ENCODE results near the gene NFIA. TPM values are rescaled to one million over a fixed set of nuclear protein-coding genes. Genes with fewer than 3 reads are reported as not detected.

The NFIA gene
- polyA plus RNA-seq, 1 donor (not counting 4 experiments of a cell fraction or from before 2014, with no cell fraction given), result 14.7 TPM

- no peak for TF ChIP-seq CTCF (optimal IDR thresholded peaks at IDR 0.05 in 1 of 3, IDR thresholded peaks at IDR 0.05 in 1 of 3, conservative IDR thresholded peaks at IDR 0.05 in 1 of 3; ENCODE audit: extremely low read depth in 1 of 3, insufficient read depth in 2 of 3, low read length in 3 of 3)
- TF ChIP-seq EZH2 (IDR thresholded peaks at IDR 0.05; ENCODE audit: low read length), result no peak
- Histone ChIP-seq H3K27ac (ENCODE audit: control insufficient read depth, insufficient read depth, low read length) (no peak overlapping the region), H3K9me3 (ENCODE audit: control insufficient read depth, low read depth, low read length) (no peaks in the 10 kb centered on the region), H4K20me1 (ENCODE audit: control insufficient read depth, extremely low read depth, insufficient read depth, low read length) (no peaks in the 10 kb centered on the region), H2AFZ (ENCODE audit: control insufficient read depth, low read length) (no peak overlapping the region), H3K79me2 (ENCODE audit: control insufficient read depth, insufficient read depth, low read length) (no peaks in the 10 kb centered on the region), H3K4me3 (ENCODE audit: control insufficient read depth in 2 of 3, extremely low read depth in 1 of 3, insufficient read depth in 2 of 3, low read depth in 1 of 3, low read length in 3 of 3) (no peak overlapping the region), H3K9ac (ENCODE audit: control insufficient read depth, extremely low read depth, insufficient read depth, low read length) (no peak overlapping the region), H3K9me1 (ENCODE audit: control insufficient read depth, extremely low read depth, insufficient read depth, low read length) (no peaks in the 10 kb centered on the region), H3K4me1 (ENCODE audit: control insufficient read depth, extremely low read depth, insufficient read depth, low read length) (peaks cover 28% of the 10 kb centered on the region), H3K27me3 (ENCODE audit: control insufficient read depth, extremely low read depth, insufficient read depth, low read length) (no peaks in the 10 kb centered on the region), H3K36me3 (ENCODE audit: control insufficient read depth in 2 of 2, extremely low read depth in 1 of 2, insufficient read depth in 2 of 2, low read length in 2 of 2) (no peaks in the 10 kb centered on the region), H3K4me2 (ENCODE audit: control insufficient read depth, extremely low read depth, insufficient read depth, low read depth, low read length) (no peak overlapping the region)
- dilution Hi-C loops (cut with MboI; ENCODE audit: extremely low pct_ligation_motif_present, low sequenced_read_pairs), result no loop called here
- DNase-seq (ENCODE audit: low read depth, low spot score), result no peak
- no peak for FAIRE-seq
These were observed 234.1 kb downstream of the NFIA start for GRCh38 chr1:61316493-61316892.

GRCh38 chr1:61318319-61319125 lies 236.2 kb downstream of the NFIA start:
- Histone ChIP-seq H3K9me3 (ENCODE audit: control insufficient read depth, low read depth, low read length) (no peaks in the 10 kb centered on the region), H3K79me2 (ENCODE audit: control insufficient read depth, insufficient read depth, low read length) (no peaks in the 10 kb centered on the region), H3K4me1 (ENCODE audit: control insufficient read depth, extremely low read depth, insufficient read depth, low read length) (peaks cover 48% of the 10 kb centered on the region), H3K9me1 (ENCODE audit: control insufficient read depth, extremely low read depth, insufficient read depth, low read length) (no peaks in the 10 kb centered on the region), H3K4me3 (ENCODE audit: control insufficient read depth in 2 of 3, extremely low read depth in 1 of 3, insufficient read depth in 2 of 3, low read depth in 1 of 3, low read length in 3 of 3) (peak overlapping the region in 2 of 3 experiments; percentile 3 to 45), H3K27ac (ENCODE audit: control insufficient read depth, insufficient read depth, low read length) (peak overlapping the region; percentile 93), H3K9ac (ENCODE audit: control insufficient read depth, extremely low read depth, insufficient read depth, low read length) (peak overlapping the region; percentile 68), H3K27me3 (ENCODE audit: control insufficient read depth, extremely low read depth, insufficient read depth, low read length) (no peaks in the 10 kb centered on the region), H3K4me2 (ENCODE audit: control insufficient read depth, extremely low read depth, insufficient read depth, low read depth, low read length) (peak overlapping the region; percentile 86), H3K36me3 (ENCODE audit: control insufficient read depth in 2 of 2, extremely low read depth in 1 of 2, insufficient read depth in 2 of 2, low read length in 2 of 2) (no peaks in the 10 kb centered on the region), H4K20me1 (ENCODE audit: control insufficient read depth, extremely low read depth, insufficient read depth, low read length) (no peaks in the 10 kb centered on the region), H2AFZ (ENCODE audit: control insufficient read depth, low read length) (peak overlapping the region; percentile 53)
- FAIRE-seq (peak; percentile 69), DNase-seq (ENCODE audit: low read depth, low spot score) (no peak)
- dilution Hi-C loops (cut with MboI; ENCODE audit: extremely low pct_ligation_motif_present, low sequenced_read_pairs), result no loop called here
- TF ChIP-seq EZH2 (IDR thresholded peaks at IDR 0.05; ENCODE audit: low read length), result no peak
- no peak for TF ChIP-seq CTCF (optimal IDR thresholded peaks at IDR 0.05 in 1 of 3, IDR thresholded peaks at IDR 0.05 in 1 of 3, conservative IDR thresholded peaks at IDR 0.05 in 1 of 3; ENCODE audit: extremely low read depth in 1 of 3, insufficient read depth in 2 of 3, low read length in 3 of 3)
